ENCODE measurements around the gene OTUD7B. TPM values are rescaled to one million over a fixed set of nuclear protein-coding genes. Genes with fewer than 3 reads are reported as not detected.

Gene OTUD7B
- total RNA-seq, 2 donors from 2014 or later: 30.3 to 34.8 TPM

DNA sequence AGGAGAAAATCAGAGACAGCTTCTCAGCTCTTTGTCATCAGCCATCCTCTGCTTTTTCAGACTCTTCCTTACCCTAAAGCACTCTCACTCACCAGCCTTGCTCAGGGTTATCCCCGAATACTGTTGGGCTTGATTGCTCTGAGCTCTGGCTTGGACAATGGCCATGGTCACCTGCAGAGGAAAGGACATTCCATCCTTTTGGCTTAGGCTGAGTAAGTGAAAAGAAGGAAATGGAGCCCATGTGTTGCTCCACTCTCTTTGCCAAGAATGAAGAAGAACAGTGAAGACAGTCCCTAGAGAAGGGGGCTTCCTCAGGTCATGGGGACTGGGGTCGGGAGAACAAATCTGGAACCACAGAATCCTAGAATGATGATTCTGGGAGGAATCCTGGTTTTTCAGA is 76.2 kb downstream of the OTUD7B start:
- DNase-seq (no peak), ATAC-seq (replicated peaks in 1 of 2) (no peak)
- no peaks in the 10 kb centered on the region for H3K27me3 Mint-ChIP-seq (ENCODE audit: low read depth)
- no peak overlapping the region for H3K4me3 Mint-ChIP-seq
- H3K27ac Mint-ChIP-seq: no peak overlapping the region
- peaks cover 42% of the 10 kb centered on the region for H3K4me1 Mint-ChIP-seq (ENCODE audit: low read depth)
- no peaks in the 10 kb centered on the region for H3K36me3 Mint-ChIP-seq (ENCODE audit: insufficient read depth in 2 of 2)
- no peaks in the 10 kb centered on the region for H3K9me3 Mint-ChIP-seq

DNA sequence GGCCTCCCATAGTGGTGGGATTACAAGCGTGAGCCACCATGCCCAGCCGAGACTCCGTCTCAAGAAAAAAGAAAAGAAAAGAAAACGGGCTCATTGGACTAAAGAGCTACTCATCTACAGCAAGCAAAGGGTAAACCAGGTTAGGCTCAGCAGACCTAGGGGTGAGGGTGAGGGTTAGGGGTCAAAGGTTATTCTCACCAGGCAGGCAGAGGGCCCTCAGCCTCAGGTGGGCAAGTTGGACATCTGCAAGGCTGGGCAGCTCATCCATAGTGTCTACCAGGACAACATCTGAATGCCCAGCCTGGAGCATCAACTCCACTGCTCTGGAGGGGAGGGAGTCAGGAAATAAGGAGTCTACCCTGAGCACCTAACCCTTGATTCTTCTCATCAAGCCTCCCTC is 77.3 kb downstream of the OTUD7B start:
- Mint-ChIP-seq H3K9me3 (no peaks in the 10 kb centered on the region), H3K36me3 (ENCODE audit: insufficient read depth in 2 of 2) (no peaks in the 10 kb centered on the region), H3K4me1 (ENCODE audit: low read depth) (peaks cover 38% of the 10 kb centered on the region), H3K27me3 (ENCODE audit: low read depth) (no peaks in the 10 kb centered on the region), H3K4me3 (no peak overlapping the region), H3K27ac (no peak overlapping the region)
- DNase-seq: no peak
- no peak for ATAC-seq (replicated peaks in 1 of 2)

DNA sequence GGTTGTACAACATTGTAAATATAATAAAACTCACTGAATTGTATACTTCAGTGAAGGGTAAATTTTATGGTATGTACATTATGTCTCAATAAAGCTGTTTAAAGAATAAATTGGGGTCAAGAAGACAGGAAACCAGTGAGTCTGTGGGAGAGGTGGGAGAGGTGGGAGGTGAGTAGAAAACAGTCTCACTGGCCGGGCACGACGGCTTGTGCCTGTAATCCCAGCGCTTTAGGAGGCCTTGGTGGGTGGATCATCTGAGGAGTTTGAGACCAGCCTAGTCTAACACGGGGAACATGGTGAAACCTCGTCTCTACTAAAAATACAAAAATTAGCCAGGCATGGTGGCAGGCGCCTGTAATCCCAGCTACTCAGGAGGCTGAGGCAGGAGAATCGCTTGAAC is 78.1 kb downstream of the OTUD7B start:
- Mint-ChIP-seq H3K4me3 (no peak overlapping the region), H3K9me3 (no peaks in the 10 kb centered on the region), H3K36me3 (ENCODE audit: insufficient read depth in 2 of 2) (peaks cover 0 to 3% of the 10 kb centered on the region in 2 donors), H3K27ac (no peak overlapping the region), H3K27me3 (ENCODE audit: low read depth) (no peaks in the 10 kb centered on the region), H3K4me1 (ENCODE audit: low read depth) (peaks cover 33% of the 10 kb centered on the region)
- ATAC-seq (replicated peaks in 1 of 2) (no peak), DNase-seq (no peak)

GRCh38 chr1:149931212-149931790 is 79.2 kb downstream of the OTUD7B start:
- DNase-seq: no peak
- peak overlapping the region; percentile 10 for H3K27ac Mint-ChIP-seq
- no peak for ATAC-seq (replicated peaks in 1 of 2)
- H3K4me1 Mint-ChIP-seq (ENCODE audit: low read depth): peaks cover 31% of the 10 kb centered on the region
- H3K9me3 Mint-ChIP-seq: no peaks in the 10 kb centered on the region
- no peaks in the 10 kb centered on the region for H3K27me3 Mint-ChIP-seq (ENCODE audit: low read depth)
- H3K4me3 Mint-ChIP-seq: peak overlapping the region; percentile 31 to 33
- H3K36me3 Mint-ChIP-seq (ENCODE audit: insufficient read depth in 2 of 2): peaks cover 2 to 7% of the 10 kb centered on the region in 2 donors

GRCh38 chr1:149929856-149930255 is 80.7 kb downstream of the OTUD7B start:
- Mint-ChIP-seq H3K4me3 (no peak overlapping the region), H3K27me3 (ENCODE audit: low read depth) (no peaks in the 10 kb centered on the region), H3K9me3 (no peaks in the 10 kb centered on the region), H3K4me1 (ENCODE audit: low read depth) (peaks cover 46% of the 10 kb centered on the region), H3K27ac (no peak overlapping the region), H3K36me3 (ENCODE audit: insufficient read depth in 2 of 2) (peaks cover 6 to 14% of the 10 kb centered on the region in 2 donors)
- DNase-seq (no peak), ATAC-seq (replicated peaks in 1 of 2) (no peak)

GRCh38 chr1:149928401-149928724 is 82.2 kb downstream of the OTUD7B start:
- Mint-ChIP-seq H3K4me1 (ENCODE audit: low read depth) (peaks cover 49% of the 10 kb centered on the region), H3K9me3 (no peaks in the 10 kb centered on the region), H3K27me3 (ENCODE audit: low read depth) (no peaks in the 10 kb centered on the region), H3K27ac (peak overlapping the region; percentile 86), H3K36me3 (ENCODE audit: insufficient read depth in 2 of 2) (peaks cover 16 to 25% of the 10 kb centered on the region in 2 donors), H3K4me3 (peak overlapping the region; percentile 98 to 99)
- DNase-seq (no peak), ATAC-seq (replicated peaks in 1 of 2) (no peak)

DNA sequence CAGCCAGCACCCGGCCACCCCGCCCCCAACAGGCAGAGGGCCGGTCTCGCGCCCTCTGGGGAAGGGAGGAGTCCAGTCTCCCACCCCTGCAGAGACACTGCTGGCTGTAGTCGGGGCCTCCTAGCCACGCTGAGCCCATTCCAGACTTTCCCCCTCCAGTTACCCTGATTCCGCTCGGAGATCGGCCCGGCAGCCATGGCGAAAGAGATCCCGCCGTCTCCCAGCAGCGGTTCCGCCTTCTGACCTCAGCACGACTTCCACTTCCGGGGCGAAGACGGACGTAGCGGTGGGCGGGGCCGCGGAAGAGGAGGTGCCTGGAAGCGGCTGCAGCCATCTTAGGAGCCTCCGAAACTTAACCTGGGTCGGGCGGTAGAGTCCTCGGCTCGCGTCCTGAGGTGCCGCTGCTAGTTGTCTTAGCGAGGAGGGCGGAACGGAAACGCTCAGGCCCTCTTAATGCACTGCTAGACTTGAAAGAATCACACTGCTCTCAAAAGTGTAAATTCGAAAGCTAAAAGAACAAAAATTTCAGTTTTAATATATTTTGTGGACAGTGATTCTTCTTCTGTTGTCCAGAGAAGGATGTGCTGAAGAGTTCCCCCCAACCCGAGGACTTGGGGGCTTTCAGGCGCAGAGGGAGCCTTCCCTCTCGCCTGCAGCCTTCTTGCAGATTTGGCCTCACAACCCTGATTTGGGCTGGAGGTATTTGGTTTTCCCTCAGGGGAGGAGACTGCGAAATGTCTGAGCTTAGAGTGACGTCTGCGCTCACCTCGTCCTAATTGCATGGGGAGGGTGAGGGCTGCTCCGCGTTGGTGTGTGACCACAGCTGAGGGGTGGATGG is 82.7 kb downstream of the OTUD7B start, which contains the start of gene SF3B4:
TSS of gene SF3B4 (minus strand) at position 241 of the 838 bp plus-strand sequence. CDS start at position 197, 44 bp downstream.
- peaks cover 18 to 30% of the 10 kb centered on the region in 2 donors for H3K36me3 Mint-ChIP-seq (ENCODE audit: insufficient read depth in 2 of 2)
- DNase-seq: peak; percentile 96 to 98
- peak within 1 kb of the TSS; percentile 92 for H3K27ac Mint-ChIP-seq
- peak within 1 kb of the TSS; percentile 98 to 99 for H3K4me3 Mint-ChIP-seq
- no peaks in the 10 kb centered on the region for H3K27me3 Mint-ChIP-seq (ENCODE audit: low read depth)
- peak; percentile 99 for ATAC-seq (replicated peaks in 1 of 2)
- peaks cover 49% of the 10 kb centered on the region for H3K4me1 Mint-ChIP-seq (ENCODE audit: low read depth)
- H3K9me3 Mint-ChIP-seq: no peaks in the 10 kb centered on the region

DNA sequence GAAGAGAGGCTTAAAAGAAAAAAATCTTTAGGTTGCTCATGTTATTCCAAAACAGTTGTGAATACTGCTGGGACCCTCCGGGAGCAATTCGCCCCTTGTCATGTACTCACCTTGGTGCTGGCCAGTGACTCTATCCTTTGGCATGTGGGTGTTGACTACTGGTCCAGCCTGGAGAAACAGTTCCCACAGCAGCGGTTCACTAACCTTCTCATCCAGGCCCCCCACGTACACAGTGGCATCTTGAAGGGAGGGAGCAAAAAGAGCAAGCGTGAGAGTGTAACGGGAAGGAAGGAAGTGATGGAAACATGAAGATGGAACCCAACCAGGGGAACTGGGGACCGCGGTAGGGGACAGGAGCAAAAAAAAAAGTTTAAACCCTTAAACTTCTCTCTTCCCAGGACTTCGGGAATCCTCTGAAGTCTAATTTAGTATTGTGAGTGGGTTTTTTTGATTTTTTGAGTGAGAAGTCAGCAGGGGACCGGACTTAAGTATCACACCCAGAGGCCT is 83.4 kb downstream of the OTUD7B start:
- H3K27ac Mint-ChIP-seq: peak overlapping the region; percentile 92
- peak overlapping the region; percentile 98 to 99 for H3K4me3 Mint-ChIP-seq
- ATAC-seq (replicated peaks in 1 of 2) (no peak), DNase-seq (no peak)
- peaks cover 49% of the 10 kb centered on the region for H3K4me1 Mint-ChIP-seq (ENCODE audit: low read depth)
- H3K36me3 Mint-ChIP-seq (ENCODE audit: insufficient read depth in 2 of 2): peaks cover 21 to 30% of the 10 kb centered on the region in 2 donors
- H3K27me3 Mint-ChIP-seq (ENCODE audit: low read depth): no peaks in the 10 kb centered on the region
- no peaks in the 10 kb centered on the region for H3K9me3 Mint-ChIP-seq

DNA sequence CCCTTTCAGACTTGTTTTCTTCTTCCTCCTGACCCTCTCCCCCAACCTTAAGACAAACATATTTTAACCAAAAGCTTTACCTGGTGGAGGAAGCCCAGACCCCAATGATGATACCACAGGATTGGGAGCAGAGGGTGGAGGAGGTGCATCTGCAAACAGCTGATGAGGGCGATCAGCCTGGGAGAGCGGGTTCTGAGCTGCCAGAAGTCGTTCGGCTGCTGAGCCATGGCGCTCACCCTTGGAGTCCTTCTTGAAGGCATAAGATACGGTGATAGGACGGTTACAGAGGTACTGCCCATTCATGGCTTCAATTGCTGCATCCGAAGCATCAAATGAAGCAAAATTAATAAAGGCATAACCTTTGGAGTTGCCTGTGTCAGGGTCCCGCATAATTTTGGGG is 84.2 kb downstream of the OTUD7B start:
- H3K4me3 Mint-ChIP-seq: peak overlapping the region; percentile 98 to 99
- DNase-seq (no peak), ATAC-seq (replicated peaks in 1 of 2) (no peak)
- H3K4me1 Mint-ChIP-seq (ENCODE audit: low read depth): peaks cover 42% of the 10 kb centered on the region
- no peak overlapping the region for H3K27ac Mint-ChIP-seq
- H3K36me3 Mint-ChIP-seq (ENCODE audit: insufficient read depth in 2 of 2): peaks cover 21 to 32% of the 10 kb centered on the region in 2 donors
- H3K9me3 Mint-ChIP-seq: no peaks in the 10 kb centered on the region
- H3K27me3 Mint-ChIP-seq (ENCODE audit: low read depth): no peaks in the 10 kb centered on the region

DNA sequence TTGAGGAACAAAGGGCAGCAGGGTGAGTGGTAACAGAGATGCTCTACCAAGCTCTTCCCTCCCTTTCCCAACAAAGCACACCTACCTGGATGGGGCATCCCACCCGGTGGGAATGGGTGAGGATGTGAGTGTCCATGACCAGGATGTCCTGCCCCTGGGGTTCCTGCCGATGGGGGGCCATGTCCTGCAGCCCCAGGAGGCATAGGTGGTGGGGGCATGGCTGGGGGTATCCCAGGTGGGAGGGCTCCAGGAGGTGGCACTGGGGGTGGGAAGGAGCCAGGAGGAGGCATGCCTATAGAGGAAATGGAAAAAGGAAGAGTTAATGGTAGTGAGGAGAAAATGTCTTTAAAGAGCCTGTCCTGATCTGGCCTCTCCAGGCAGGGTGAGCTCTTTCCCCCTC is 84.8 kb downstream of the OTUD7B start:
- peaks cover 21 to 32% of the 10 kb centered on the region in 2 donors for H3K36me3 Mint-ChIP-seq (ENCODE audit: insufficient read depth in 2 of 2)
- DNase-seq (no peak), ATAC-seq (replicated peaks in 1 of 2) (no peak)
- no peaks in the 10 kb centered on the region for H3K27me3 Mint-ChIP-seq (ENCODE audit: low read depth)
- peak overlapping the region; percentile 98 to 99 for H3K4me3 Mint-ChIP-seq
- H3K27ac Mint-ChIP-seq: no peak overlapping the region
- peaks cover 36% of the 10 kb centered on the region for H3K4me1 Mint-ChIP-seq (ENCODE audit: low read depth)
- no peaks in the 10 kb centered on the region for H3K9me3 Mint-ChIP-seq

DNA sequence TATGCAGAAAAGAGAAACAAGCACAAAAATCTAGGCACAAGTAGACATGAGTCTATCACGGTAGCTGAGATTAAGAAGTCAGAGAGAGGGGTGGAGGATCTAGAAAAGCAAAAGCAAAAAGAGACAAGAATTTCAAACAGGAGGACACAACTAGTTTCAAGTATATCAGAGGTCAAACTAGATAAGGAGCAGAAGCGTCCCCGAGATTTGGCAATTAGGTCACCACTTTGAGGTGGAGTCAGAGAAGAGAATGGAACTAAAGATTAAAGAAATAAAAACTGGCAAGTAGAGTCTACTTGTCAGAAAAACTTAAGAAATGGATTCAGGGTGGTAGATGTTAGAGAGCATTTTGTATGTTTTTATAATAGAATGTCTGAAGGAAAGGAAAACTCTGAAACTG is 85.2 kb downstream of the OTUD7B start:
- Mint-ChIP-seq H3K27ac (peak overlapping the region; percentile 8), H3K36me3 (ENCODE audit: insufficient read depth in 2 of 2) (peaks cover 21 to 32% of the 10 kb centered on the region in 2 donors), H3K4me3 (peak overlapping the region; percentile 98 to 99), H3K27me3 (ENCODE audit: low read depth) (no peaks in the 10 kb centered on the region), H3K9me3 (no peaks in the 10 kb centered on the region), H3K4me1 (ENCODE audit: low read depth) (peaks cover 32% of the 10 kb centered on the region)
- DNase-seq: no peak
- no peak for ATAC-seq (replicated peaks in 1 of 2)

DNA sequence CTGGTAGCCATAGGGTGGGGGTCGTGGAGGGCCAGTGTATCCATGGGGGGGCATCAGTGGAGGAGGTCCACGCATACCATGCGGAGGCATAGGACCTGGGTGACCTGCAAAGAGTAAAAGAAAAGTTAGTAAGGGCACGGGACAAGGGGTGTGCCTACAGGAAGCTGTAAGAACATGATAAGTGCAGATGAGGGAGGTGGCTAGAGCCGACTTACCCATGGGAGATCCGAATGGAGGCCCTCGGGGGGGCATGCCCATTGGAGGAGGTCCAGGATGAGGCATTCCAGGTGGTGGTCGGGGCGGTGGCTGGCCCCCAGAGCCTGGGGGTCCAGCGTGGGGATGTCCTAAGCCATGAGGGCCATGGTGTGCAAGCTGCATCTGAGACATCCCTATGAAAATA is 86.9 kb downstream of the OTUD7B start:
- H3K4me3 Mint-ChIP-seq: no peak overlapping the region
- peaks cover 30% of the 10 kb centered on the region for H3K4me1 Mint-ChIP-seq (ENCODE audit: low read depth)
- H3K27me3 Mint-ChIP-seq (ENCODE audit: low read depth): no peaks in the 10 kb centered on the region
- ATAC-seq (replicated peaks in 1 of 2) (no peak), DNase-seq (no peak)
- peak overlapping the region; percentile 15 for H3K27ac Mint-ChIP-seq
- no peaks in the 10 kb centered on the region for H3K9me3 Mint-ChIP-seq
- peaks cover 21 to 32% of the 10 kb centered on the region in 2 donors for H3K36me3 Mint-ChIP-seq (ENCODE audit: insufficient read depth in 2 of 2)

- Mint-ChIP-seq H3K36me3 (ENCODE audit: insufficient read depth in 2 of 2) (peaks cover 2 to 3% of the 10 kb centered on the region in 2 donors), H3K9me3 (no peaks in the 10 kb centered on the region), H3K4me3 (peak within 1 kb of the TSS; percentile 67 to 89), H3K27ac (peak within 1 kb of the TSS; percentile 60), H3K4me1 (ENCODE audit: low read depth) (peaks cover 28% of the 10 kb centered on the region), H3K27me3 (ENCODE audit: low read depth) (no peaks in the 10 kb centered on the region)
- ATAC-seq (replicated peaks in 1 of 2) (peak; percentile 82 to 84), DNase-seq (peak; percentile 47 to 49)
Observed at GRCh38 chr1:149917571-149918144, 92.9 kb downstream of the OTUD7B start, which contains the start of gene SV2A. TSS of gene SV2A (minus strand) at chr1:149917844. CDS start at chr1:149913840, 4,004 bp downstream.
